H9 (cell line): Measurements from ENCODE around the gene TSPAN11. TPM values are rescaled to one million over a fixed set of nuclear protein-coding genes. Genes with fewer than 3 reads are reported as not detected.

ENCODE experiments used
- DNase-seq: peaks from one replicate; pipeline ENCODE4 v3.0.0-alpha.2; 2017
- H2AFZ ChIP-seq: one replicate; pipeline ENCODE4 v1.6.1; 2013; ENCODE audit warnings: mild to moderate bottlenecking, low read length, control low read depth, moderate library complexity
- H2AK5ac ChIP-seq: 2 replicates; pipeline ENCODE4 v1.6.1; 2013; ENCODE audit warnings: low read length, control low read depth, mixed read lengths; ENCODE audit not compliant: insufficient read length
- H2BK120ac ChIP-seq: one replicate; pipeline ENCODE4 v1.6.1; 2013; ENCODE audit warnings: low read depth, mild to moderate bottlenecking, low read length, control low read depth, inconsistent platforms; ENCODE audit not compliant: poor library complexity, severe bottlenecking
- H2BK12ac ChIP-seq: 2 replicates; pipeline ENCODE4 v1.6.1; 2013; ENCODE audit warnings: low read length, control low read depth, mixed read lengths, low read depth; ENCODE audit not compliant: insufficient read length
- H2BK15ac ChIP-seq: 2 replicates; pipeline ENCODE4 v1.6.1; 2013; ENCODE audit warnings: low read depth, low read length, control low read depth
- H2BK20ac ChIP-seq: one replicate; pipeline ENCODE4 v1.6.1; 2013; ENCODE audit warnings: low read depth, mild to moderate bottlenecking, low read length, control low read depth, inconsistent platforms; ENCODE audit not compliant: poor library complexity, severe bottlenecking
- H2BK5ac ChIP-seq: 2 replicates; pipeline ENCODE4 v1.6.1; 2013; ENCODE audit warnings: low read length, control low read depth, mixed read lengths; ENCODE audit not compliant: insufficient read length
- H3K14ac ChIP-seq: 2 replicates; pipeline ENCODE4 v1.6.1; 2013; ENCODE audit warnings: low read length, control low read depth; ENCODE audit not compliant: insufficient read depth
- H3K18ac ChIP-seq: 2 replicates; pipeline ENCODE4 v1.6.1; 2013; ENCODE audit warnings: low read depth, mild to moderate bottlenecking, mixed read lengths, low read length, control low read depth; ENCODE audit not compliant: insufficient read length
- H3K23ac ChIP-seq: 2 replicates; pipeline ENCODE4 v1.6.1; 2013; ENCODE audit warnings: low read length, control low read depth, mixed read lengths, low read depth; ENCODE audit not compliant: insufficient read length
- H3K23me2 ChIP-seq: 2 replicates; pipeline ENCODE4 v1.6.1; 2013; ENCODE audit warnings: low read depth, mild to moderate bottlenecking, mixed read lengths, low read length, control low read depth; ENCODE audit not compliant: insufficient read length, poor library complexity, severe bottlenecking
- H3K27ac ChIP-seq: 2 replicates; pipeline ENCODE4 v1.5.1; 2013; ENCODE audit warnings: low read length, control low read depth, mixed read lengths, low read depth; ENCODE audit not compliant: insufficient read length
- H3K27me3 ChIP-seq: 2 replicates; pipeline ENCODE4 v1.6.1; 2013; ENCODE audit warnings: low read length, control low read depth, inconsistent platforms; ENCODE audit not compliant: insufficient read depth
- H3K4ac ChIP-seq: 2 replicates; pipeline ENCODE4 v1.6.1; 2013; ENCODE audit warnings: low read depth, mild to moderate bottlenecking, control low read depth, inconsistent platforms, low read length, moderate library complexity
- H3K4me1 ChIP-seq: 2 replicates; pipeline ENCODE4 v1.6.1; 2013; ENCODE audit warnings: low read length, control low read depth, inconsistent platforms; ENCODE audit not compliant: insufficient read depth
- H3K4me2 ChIP-seq: 2 replicates; pipeline ENCODE4 v1.6.1; 2013; ENCODE audit warnings: low read length, control low read depth, mixed read lengths; ENCODE audit not compliant: insufficient read length, insufficient read depth
- H3K56ac ChIP-seq: 2 replicates; pipeline ENCODE4 v1.6.1; 2013; ENCODE audit warnings: low read depth, mild to moderate bottlenecking, mixed read lengths, low read length, control low read depth; ENCODE audit not compliant: insufficient read length
- H3K79me1 ChIP-seq: 2 replicates; pipeline ENCODE4 v1.6.1; 2013; ENCODE audit warnings: low read depth, mild to moderate bottlenecking, moderate library complexity, low read length, control low read depth, inconsistent platforms; ENCODE audit not compliant: insufficient read depth, poor library complexity, severe bottlenecking
- H3K79me2 ChIP-seq: 2 replicates; pipeline ENCODE4 v1.6.1; 2013; ENCODE audit warnings: low read length, control low read depth, inconsistent platforms; ENCODE audit not compliant: insufficient read depth
- H3K9ac ChIP-seq: 2 replicates; pipeline ENCODE4 v1.6.1; 2013; ENCODE audit warnings: low read length, control low read depth, mixed read lengths; ENCODE audit not compliant: insufficient read length; ENCODE audit errors: extremely low read depth
- H3K9me3 ChIP-seq: one replicate; pipeline ENCODE4 v1.6.1; 2013; ENCODE audit warnings: low read depth, low read length, inconsistent platforms; ENCODE audit not compliant: control insufficient read depth
- H3T11ph ChIP-seq: one replicate; pipeline ENCODE4 v1.6.1; 2013; ENCODE audit warnings: mild to moderate bottlenecking, low read length, control low read depth, inconsistent platforms
- H4K20me1 ChIP-seq: one replicate; pipeline ENCODE4 v1.6.1; 2013; ENCODE audit not compliant: control insufficient read depth, insufficient read length, insufficient read depth
- H4K5ac ChIP-seq: 2 replicates; pipeline ENCODE4 v1.6.1; 2013; ENCODE audit warnings: low read depth, mild to moderate bottlenecking, mixed read lengths, low read length, control low read depth; ENCODE audit not compliant: insufficient read length
- H4K8ac ChIP-seq: replicated peaks from 2 replicates; pipeline ENCODE4 v1.6.1; 2013; ENCODE audit warnings: low read length, control low read depth, mixed read lengths, low read depth; ENCODE audit not compliant: insufficient read length
- H4K91ac ChIP-seq: 2 replicates; pipeline ENCODE4 v1.6.1; 2013; ENCODE audit warnings: low read depth, mild to moderate bottlenecking, moderate library complexity, mixed read lengths, low read length, control low read depth; ENCODE audit not compliant: insufficient read length
- H3K27ac Mint-ChIP-seq, 3 experiments: 2 replicates in 2 of 3; 3 replicates in 1 of 3; pipeline ENCODE4 v1.8.0; 2020 to 2021; ENCODE audit warnings: mixed read lengths in 3 of 3, mild to moderate bottlenecking in 1 of 3, moderate library complexity in 1 of 3
- H3K27me3 Mint-ChIP-seq: 2 replicates; pipeline ENCODE4 v1.8.0; 2021; ENCODE audit warnings: low read depth, mild to moderate bottlenecking, moderate library complexity, mixed read lengths
- H3K36me3 Mint-ChIP-seq, 3 experiments: 2 replicates in 2 of 3; 3 replicates in 1 of 3; pipeline ENCODE4 v1.8.0; 2020 to 2021; ENCODE audit warnings: low read depth in 3 of 3, mixed read lengths in 3 of 3; ENCODE audit not compliant: insufficient read depth in 1 of 3
- H3K4me1 Mint-ChIP-seq, 2 experiments: 2 replicates each; pipeline ENCODE4 v1.8.0; 2020; ENCODE audit warnings: mixed read lengths in 2 of 2
- H3K4me3 Mint-ChIP-seq, 2 experiments: 2 replicates in 1 of 2; 3 replicates in 1 of 2; pipeline ENCODE4 v1.8.0; 2020 to 2021; ENCODE audit warnings: mild to moderate bottlenecking in 2 of 2, mixed read lengths in 2 of 2, moderate library complexity in 1 of 2
- H3K9me3 Mint-ChIP-seq, 2 experiments: 2 replicates in 1 of 2; 3 replicates in 1 of 2; pipeline ENCODE4 v1.8.0; 2020; ENCODE audit warnings: mild to moderate bottlenecking in 2 of 2, mixed read lengths in 2 of 2, moderate library complexity in 1 of 2
- WGBS: extraction: QIAGEN DNeasy Blood & Tissue Kit; methylation state at CpG from one replicate; pipeline ENCODE4 v1.1.7; 2013; ENCODE audit warnings: missing lambda C conversion rate, low lambda C conversion rate, mixed read lengths; ENCODE audit not compliant: insufficient read length; ENCODE audit errors: extremely low coverage; 5-methylcytosine and 5-hydroxymethylcytosine counted together
- total RNA-seq: library from RNA; stranded (reverse); gene quantifications from 2 replicates; pipeline ENCODE4 v1.2.1, GENCODE V29; 2021
- TF ChIP-seq, protein P1 (sequence below): fragments of 200-600 bp; sonication (generic); conservative IDR thresholded peaks from 3 replicates; pipeline ENCODE4 v1.8.0; 2021; ENCODE audit warnings: antibody characterized with exemption, mild to moderate bottlenecking

TSPAN11 gene
- total RNA-seq, 1 experiment from 2014 or later: 4.2 TPM

DNA sequence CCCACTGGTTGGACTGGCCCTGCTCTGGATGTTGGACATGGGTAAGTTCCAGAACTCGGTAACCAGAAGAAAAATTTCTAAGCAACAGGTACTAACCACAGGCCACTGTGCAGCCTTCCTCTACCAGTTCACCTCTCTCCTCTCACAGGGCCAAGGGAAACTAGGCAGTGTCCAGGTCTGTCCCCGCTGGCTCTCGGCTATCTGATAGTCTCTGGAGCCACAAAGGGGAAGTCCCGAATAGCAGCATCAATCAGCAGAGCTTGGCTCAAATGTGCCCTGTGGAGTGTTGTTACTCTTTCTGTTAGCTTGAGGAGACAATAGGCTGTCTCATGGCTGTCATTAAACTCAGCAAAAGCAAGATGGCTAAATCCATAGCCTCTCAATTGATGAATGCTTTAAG lies 73.2 kb downstream of the TSPAN11 start:
- no peaks in the 10 kb centered on the region for H3K4me1 ChIP-seq
- H4K5ac ChIP-seq: no peak overlapping the region
- no peak overlapping the region for H4K91ac ChIP-seq
- H3K27me3 ChIP-seq: no peaks in the 10 kb centered on the region
- no peak overlapping the region for H3K14ac ChIP-seq
- H3T11ph ChIP-seq: no peak overlapping the region
- no peaks in the 10 kb centered on the region for H3K23me2 ChIP-seq
- Mint-ChIP-seq H3K36me3 (peaks cover 0 to 3% (median 0%) of the 10 kb centered on the region in 3 experiments; a peak in 1 of 7 replicates), H3K4me1 (peaks cover 10% of the 10 kb centered on the region in 2 experiments), H3K4me3 (no peak overlapping the region), H3K27me3 (peaks cover 11% of the 10 kb centered on the region), H3K27ac (no peak overlapping the region), H3K9me3 (no peaks in the 10 kb centered on the region)
- no peak overlapping the region for H3K23ac ChIP-seq
- no peak overlapping the region for H2BK20ac ChIP-seq
- H3K79me1 ChIP-seq: no peaks in the 10 kb centered on the region
- H3K4me2 ChIP-seq: no peak overlapping the region
- no peak overlapping the region for H2BK5ac ChIP-seq
- TF ChIP-seq, protein P1, sequence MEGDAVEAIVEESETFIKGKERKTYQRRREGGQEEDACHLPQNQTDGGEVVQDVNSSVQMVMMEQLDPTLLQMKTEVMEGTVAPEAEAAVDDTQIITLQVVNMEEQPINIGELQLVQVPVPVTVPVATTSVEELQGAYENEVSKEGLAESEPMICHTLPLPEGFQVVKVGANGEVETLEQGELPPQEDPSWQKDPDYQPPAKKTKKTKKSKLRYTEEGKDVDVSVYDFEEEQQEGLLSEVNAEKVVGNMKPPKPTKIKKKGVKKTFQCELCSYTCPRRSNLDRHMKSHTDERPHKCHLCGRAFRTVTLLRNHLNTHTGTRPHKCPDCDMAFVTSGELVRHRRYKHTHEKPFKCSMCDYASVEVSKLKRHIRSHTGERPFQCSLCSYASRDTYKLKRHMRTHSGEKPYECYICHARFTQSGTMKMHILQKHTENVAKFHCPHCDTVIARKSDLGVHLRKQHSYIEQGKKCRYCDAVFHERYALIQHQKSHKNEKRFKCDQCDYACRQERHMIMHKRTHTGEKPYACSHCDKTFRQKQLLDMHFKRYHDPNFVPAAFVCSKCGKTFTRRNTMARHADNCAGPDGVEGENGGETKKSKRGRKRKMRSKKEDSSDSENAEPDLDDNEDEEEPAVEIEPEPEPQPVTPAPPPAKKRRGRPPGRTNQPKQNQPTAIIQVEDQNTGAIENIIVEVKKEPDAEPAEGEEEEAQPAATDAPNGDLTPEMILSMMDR: no peak
- no peak overlapping the region for H2AFZ ChIP-seq
- DNase-seq: no peak
- no peak overlapping the region for H3K18ac ChIP-seq
- H4K20me1 ChIP-seq: no peaks in the 10 kb centered on the region
- no peaks in the 10 kb centered on the region for H3K79me2 ChIP-seq
- no CpG with 5 or more reads among the region's 4 CpGs for WGBS
- H3K27ac ChIP-seq: no peak overlapping the region
- H4K8ac ChIP-seq: no peak overlapping the region
- H3K9ac ChIP-seq: no peak overlapping the region
- no peak overlapping the region for H2BK15ac ChIP-seq
- no peaks in the 10 kb centered on the region for H3K9me3 ChIP-seq
- H2BK120ac ChIP-seq: no peak overlapping the region
- H3K56ac ChIP-seq: no peak overlapping the region
- H2AK5ac ChIP-seq: no peak overlapping the region
- H3K4ac ChIP-seq: no peak overlapping the region
- H2BK12ac ChIP-seq: no peak overlapping the region
